Measurements from ENCODE around the gene ORMDL3.
"Not testable (repeated sequence)": the region's sequence is repeated elsewhere in the genome, so short reads cannot be mapped to it uniquely, and the experiment has no call there.

ORMDL3 gene

DNA sequence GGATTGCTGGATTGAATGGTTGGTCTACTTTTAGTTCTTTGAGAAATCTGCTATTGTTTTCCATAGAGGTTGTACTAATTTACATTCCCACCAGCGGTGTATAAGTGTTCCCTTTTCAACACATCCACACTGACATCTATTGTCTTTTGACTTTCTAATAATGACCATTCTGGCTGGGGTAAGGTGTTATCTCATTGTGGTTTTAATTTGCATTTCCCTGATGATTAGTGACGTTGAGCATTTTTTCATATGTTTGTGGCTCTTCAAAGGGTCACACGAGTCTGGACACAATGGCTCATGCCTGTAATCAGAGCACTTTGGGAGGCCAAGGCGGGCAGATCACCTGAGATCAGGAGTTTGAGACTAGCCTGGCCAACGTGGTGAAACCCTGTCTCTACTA lies 41.3 kb downstream of the ORMDL3 start:
- DNase-seq, result not testable (repeated sequence)

DNA sequence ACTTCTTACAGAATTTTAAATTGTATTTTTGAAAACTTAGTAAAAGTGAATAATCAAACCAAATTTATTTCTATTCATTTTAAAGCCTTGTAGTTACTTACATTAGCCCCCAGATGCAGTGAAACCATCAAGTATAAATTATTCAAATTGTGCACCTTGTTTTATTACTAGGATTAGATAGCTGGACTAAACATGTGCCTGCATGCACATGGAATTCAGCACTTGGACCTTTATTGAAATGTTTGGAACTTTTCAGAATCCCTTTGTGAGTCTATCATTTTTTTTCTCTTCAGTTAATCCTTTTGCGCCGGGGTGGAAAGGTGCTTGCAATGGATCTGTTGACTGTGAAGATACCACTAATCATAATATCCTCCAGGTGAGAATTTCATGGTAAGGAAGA lies 54.6 kb downstream of the ORMDL3 start:
- no peak for DNase-seq

DNA sequence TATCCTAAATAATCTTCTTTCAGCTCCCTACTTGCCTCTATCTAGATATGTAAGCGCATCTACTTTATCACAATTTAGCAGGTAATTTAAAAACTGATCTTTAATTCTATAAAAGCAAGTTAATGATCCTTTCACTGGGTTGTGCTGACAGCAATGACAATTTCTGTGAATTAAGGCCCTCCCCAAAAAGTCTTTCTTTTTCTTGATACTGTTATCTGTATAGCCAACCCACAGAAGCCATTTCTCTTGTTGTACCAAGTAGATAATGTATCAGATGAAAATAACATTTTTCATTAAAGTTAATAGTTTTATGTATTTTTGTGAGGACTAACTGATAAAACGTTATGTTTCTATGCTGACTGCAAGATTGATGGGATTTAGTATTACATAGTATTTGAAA lies 55.6 kb downstream of the ORMDL3 start:
- no peak for DNase-seq

All from anterior cingulate cortex (tissue), 58 donors.